Measurements from ENCODE around the gene SYTL4. TPM values are rescaled to one million over a fixed set of nuclear protein-coding genes. Genes with fewer than 3 reads are reported as not detected.
"Not testable (repeated sequence)": the region's sequence is repeated elsewhere in the genome, so short reads cannot be mapped to it uniquely, and the experiment has no call there.

SYTL4 gene
- total RNA-seq (10 to 100 TPM; 10.5 to 27.7 (median 12.5) TPM), polyA plus RNA-seq (10 to 100 TPM in 1 of 3 donors, 1 to 10 TPM in 2; 4.5 to 23.7 (median 4.6) TPM)
- long read RNA-seq, donor 1 = 0 reads
- long read RNA-seq, donor 2, partial matches to known transcripts = 0 of 1 reads
- long read RNA-seq, donor 2, other reads (novel, unspliced or antisense) = 0 of 1 reads
- long read RNA-seq, donor 3 = 0 reads
- long read RNA-seq, donor 4 = 0 reads
- long read RNA-seq, donor 5 = 0 reads
- long read RNA-seq, donor 6, partial matches to known transcripts = 0 of 1 reads
- long read RNA-seq, donor 6, other reads (novel, unspliced or antisense) = 0 of 1 reads
- long read RNA-seq, donor 7 = 0 reads
- long read RNA-seq, donor 8 = 0 reads
- long read RNA-seq, donor 9 = 0 reads
- long read RNA-seq, donor 10 = 0 reads

- H3K4me3 ChIP-seq = peak within 1 kb of the TSS; percentile 59 to 74 (median 71)
- H3K9me3 ChIP-seq = no peaks in the 10 kb centered on the region
- TF ChIP-seq POLR2A (IDR thresholded peaks at IDR 0.05) = no peak
- no peaks in the 10 kb centered on the region for H3K36me3 ChIP-seq
- peaks cover 0 to 10% (median 0%) of the 10 kb centered on the region in 4 donors for H3K4me1 ChIP-seq
- WGBS, 5 donors = 2 to 34% (median 8%) methylated on average over 23 to 60 of the region's 60 CpGs
- H3K27ac ChIP-seq = peak within 1 kb of the TSS; percentile 50 to 80 (median 77)
- peaks cover 0 to 12% (median 9%) of the 10 kb centered on the region in 3 donors for H3K27me3 ChIP-seq
- intact Hi-C loops (cut with DNase I; ENCODE audit: low total_unique reads) = no loop called here
- DNase-seq = peak; percentile 37 to 47
These were observed at the start of gene SYTL4 for GRCh38 chrX:100731441-100732281. Gene SYTL4 (minus strand): TSS chrX:100732121. CDS start chrX:100702037, 30,084 bp downstream.

GRCh38 chrX:100769439-100769838 is 37.5 kb upstream of the SYTL4 start:
- H3K36me3 ChIP-seq, H3K4me1 ChIP-seq, H3K9me3 ChIP-seq, H3K27ac ChIP-seq, H3K4me3 ChIP-seq, DNase-seq, H3K27me3 ChIP-seq: not testable (repeated sequence)
- WGBS, 5 donors = 80 to 94% (median 85%) methylated on average over 6 of the region's 6 CpGs
- intact Hi-C loops (cut with DNase I; ENCODE audit: low total_unique reads) = loop anchor here (5.0 to 10.0 kb wide), 2 partner anchors 82 to 265 kb away; no protein-coding TSS in a partner anchor

- intact Hi-C loops (cut with DNase I; ENCODE audit: low total_unique reads) = loop anchor here (5.0 to 10.0 kb wide), 2 partner anchors 82 to 264 kb away; no protein-coding TSS in a partner anchor
- peak in 6 of 7 experiments; percentile 47 to 99 (median 98) for TF ChIP-seq CTCF (IDR thresholded peaks at IDR 0.05)
- no peak for TF ChIP-seq POLR2A (IDR thresholded peaks at IDR 0.05)
- TF ChIP-seq POLR2AphosphoS5 (IDR thresholded peaks at IDR 0.05) = peak in 1 of 3 donors; percentile 47
- no peak for TF ChIP-seq EP300 (IDR thresholded peaks at IDR 0.05)
These were observed 36.9 kb upstream of the SYTL4 start for GRCh38 chrX:100768679-100769338.

GRCh38 chrX:100750883-100751282 is 19.0 kb upstream of the SYTL4 start:
- H3K4me3 ChIP-seq = no peak overlapping the region
- H3K27ac ChIP-seq = no peak overlapping the region
- peaks cover 0 to 11% (median 0%) of the 10 kb centered on the region in 3 donors for H3K27me3 ChIP-seq
- no peaks in the 10 kb centered on the region for H3K36me3 ChIP-seq
- no peak for DNase-seq
- peaks cover 0 to 7% (median 3%) of the 10 kb centered on the region in 4 donors for H3K4me1 ChIP-seq
- H3K9me3 ChIP-seq = no peaks in the 10 kb centered on the region
- intact Hi-C loops (cut with DNase I; ENCODE audit: low total_unique reads) = no loop called here
- WGBS, 5 donors = 40 to 60% (median 45%) methylated on average over 1 of the region's 1 CpG
- TF ChIP-seq POLR2A (IDR thresholded peaks at IDR 0.05) (no peak), POLR2AphosphoS5 (IDR thresholded peaks at IDR 0.05) (no peak), CTCF (IDR thresholded peaks at IDR 0.05) (no peak), EP300 (IDR thresholded peaks at IDR 0.05) (no peak)

More at GRCh38 chrX:100768679-100769338, 36.9 kb upstream of the SYTL4 start:
- 19 to 27% (median 22%) methylated on average over 7 of the region's 7 CpGs for WGBS, 5 donors
- Histone ChIP-seq H3K27ac (no peak overlapping the region), H3K9me3 (no peaks in the 10 kb centered on the region), H3K4me3 (no peak overlapping the region), H3K27me3 (peaks cover 0 to 3% (median 0%) of the 10 kb centered on the region in 3 donors), H3K36me3 (no peaks in the 10 kb centered on the region), H3K4me1 (no peaks in the 10 kb centered on the region)
- DNase-seq = peak; percentile 84 to 95

GRCh38 chrX:100748108-100748507 is 16.2 kb upstream of the SYTL4 start:
- intact Hi-C loops (cut with DNase I; ENCODE audit: low total_unique reads) = no loop called here
- no peak for DNase-seq
- 27 to 64% (median 38%) methylated on average over 2 of the region's 2 CpGs for WGBS, 5 donors
- no peak overlapping the region for H3K27ac ChIP-seq
- H3K4me1 ChIP-seq = peaks cover 0 to 17% (median 3%) of the 10 kb centered on the region in 4 donors
- TF ChIP-seq EP300 (IDR thresholded peaks at IDR 0.05) = no peak
- TF ChIP-seq CTCF (IDR thresholded peaks at IDR 0.05) = no peak
- no peak for TF ChIP-seq POLR2AphosphoS5 (IDR thresholded peaks at IDR 0.05)
- no peak for TF ChIP-seq POLR2A (IDR thresholded peaks at IDR 0.05)
- peaks cover 0 to 11% (median 0%) of the 10 kb centered on the region in 3 donors for H3K27me3 ChIP-seq
- no peak overlapping the region for H3K4me3 ChIP-seq
- no peaks in the 10 kb centered on the region for H3K9me3 ChIP-seq
- no peaks in the 10 kb centered on the region for H3K36me3 ChIP-seq

Data from stomach (tissue), 19 donors.